ENCODE measurements around the gene LMNTD1.

- no peak for TF ChIP-seq POLR2A (IDR thresholded peaks at IDR 0.05; ENCODE audit: low read depth, low read length)
- TF ChIP-seq TAF1 (IDR thresholded peaks at IDR 0.05; ENCODE audit: borderline replicate concordance, low read depth, low read length) = no peak
- no peak for TF ChIP-seq RFX5 (IDR thresholded peaks at IDR 0.05; ENCODE audit: low read depth, low read length)
- no peak for TF ChIP-seq NFIC (IDR thresholded peaks at IDR 0.05; ENCODE audit: low read depth, low read length)
These were observed 56.9 kb downstream of the LMNTD1 start for GRCh38 chr12:25496098-25496587.

Data from GM12878 (cell line).